SK-N-SH treated with all-trans-retinoic acid at 6 μM for 48 hours (cell line): Measurements from ENCODE around the gene IPPK.

Experiments
- ATAC-seq: fragments of 200-7000 bp; cut with Tn5 transposase; 3 replicates; pipeline ENCODE4 v1.9.1; 2020; ENCODE audit warnings: mild to moderate bottlenecking, moderate library complexity
- ARNTL ChIP-seq: fragments of 450-650 bp; formaldehyde crosslinking; IDR thresholded peaks from 2 replicates; pipeline ENCODE4 v1.5.0; 2020; ENCODE audit warnings: low read depth, mild to moderate bottlenecking, moderate library complexity, borderline replicate concordance
- BACH2 ChIP-seq: fragments of 250-450 bp; sonication (Bioruptor Pico); IDR thresholded peaks from 2 replicates; pipeline ENCODE4 v1.9.0; 2021; ENCODE audit warnings: mild to moderate bottlenecking, borderline replicate concordance
- CREB5 ChIP-seq: fragments of 250-450 bp; sonication (Bioruptor Pico); IDR thresholded peaks from 2 replicates; pipeline ENCODE4 v1.5.1; 2020; ENCODE audit warnings: low read depth, mild to moderate bottlenecking, moderate library complexity
- CSDC2 ChIP-seq: fragments of 250-450 bp; sonication (Bioruptor Pico); IDR thresholded peaks from 2 replicates; pipeline ENCODE4 v1.5.0; 2020; ENCODE audit warnings: mild to moderate bottlenecking, moderate library complexity
- ESRRG ChIP-seq: fragments of 250-450 bp; sonication (Bioruptor Pico); IDR thresholded peaks from 2 replicates; pipeline ENCODE4 v1.6.1; 2021; ENCODE audit warnings: mild to moderate bottlenecking
- GLIS3 ChIP-seq: fragments of 250-450 bp; sonication (Bioruptor Pico); IDR thresholded peaks from 2 replicates; pipeline ENCODE4 v1.5.0; 2020; ENCODE audit warnings: mild to moderate bottlenecking, moderate library complexity
- OSR1 ChIP-seq: fragments of 250-450 bp; sonication (Bioruptor Pico); IDR thresholded peaks from 2 replicates; pipeline ENCODE4 v1.8.0; 2022; ENCODE audit warnings: moderate library complexity, mild to moderate bottlenecking, inconsistent platforms
- RARB ChIP-seq: fragments of 250-450 bp; sonication (Bioruptor Pico); IDR thresholded peaks from 2 replicates; pipeline ENCODE4 v1.8.0; 2021; ENCODE audit warnings: mild to moderate bottlenecking, moderate library complexity
- SNAI2 ChIP-seq: fragments of 250-450 bp; sonication (Bioruptor Pico); IDR thresholded peaks from 2 replicates; pipeline ENCODE4 v1.5.0; 2020; ENCODE audit warnings: mild to moderate bottlenecking, moderate library complexity
- TCF4 ChIP-seq: fragments of 250-450 bp; sonication (Bioruptor Pico); IDR thresholded peaks from 2 replicates; pipeline ENCODE4 v1.8.0; 2021; ENCODE audit warnings: mild to moderate bottlenecking, moderate library complexity, borderline replicate concordance
- ZC3H10 ChIP-seq: fragments of 250-450 bp; sonication (Bioruptor Pico); IDR thresholded peaks from 2 replicates; pipeline ENCODE4 v1.5.1; 2021; ENCODE audit warnings: mild to moderate bottlenecking, moderate library complexity
- ZFP3 ChIP-seq: fragments of 250-450 bp; sonication (Bioruptor Pico); IDR thresholded peaks from 2 replicates; pipeline ENCODE4 v1.5.0; 2020; ENCODE audit warnings: mild to moderate bottlenecking, moderate library complexity
- ZNF565 ChIP-seq: fragments of 450-650 bp; formaldehyde crosslinking; conservative IDR thresholded peaks from 2 replicates; pipeline ENCODE4 v1.5.0; 2020; ENCODE audit warnings: low read depth, mild to moderate bottlenecking, moderate library complexity
- ZNF70 ChIP-seq: fragments of 450-650 bp; formaldehyde crosslinking; IDR thresholded peaks from 2 replicates; pipeline ENCODE4 v1.5.0; 2020; ENCODE audit warnings: mild to moderate bottlenecking, moderate library complexity
- ZNF8 ChIP-seq: fragments of 450-650 bp; formaldehyde crosslinking; IDR thresholded peaks from 2 replicates; pipeline ENCODE4 v1.5.0; 2020; ENCODE audit warnings: mild to moderate bottlenecking, moderate library complexity
- TF ChIP-seq, protein P1 (sequence below): fragments of 250-450 bp; sonication (Bioruptor Pico); IDR thresholded peaks from 2 replicates; pipeline ENCODE4 v1.8.0; 2021; ENCODE audit warnings: low read depth, mild to moderate bottlenecking, moderate library complexity, borderline replicate concordance
- TF ChIP-seq, protein P2 (sequence below): fragments of 250-450 bp; sonication (Bioruptor Pico); IDR thresholded peaks from 2 replicates; pipeline ENCODE4 v1.8.0; 2020; ENCODE audit warnings: mild to moderate bottlenecking, moderate library complexity, borderline replicate concordance

Gene IPPK

GRCh38 chr9:92655366-92655765 is 14.6 kb downstream of the IPPK start:
- no peak for TF ChIP-seq CREB5 (CRISPR knock-in tag)
- no peak for TF ChIP-seq BACH2 (CRISPR knock-in tag)
- TF ChIP-seq TCF4 (CRISPR knock-in tag), result no peak
- TF ChIP-seq RARB (CRISPR knock-in tag), result no peak
- no peak for TF ChIP-seq SNAI2 (CRISPR knock-in tag)
- TF ChIP-seq ZNF565 (CRISPR knock-in tag), result no peak
- TF ChIP-seq GLIS3 (CRISPR knock-in tag), result no peak
- TF ChIP-seq, protein P1, sequence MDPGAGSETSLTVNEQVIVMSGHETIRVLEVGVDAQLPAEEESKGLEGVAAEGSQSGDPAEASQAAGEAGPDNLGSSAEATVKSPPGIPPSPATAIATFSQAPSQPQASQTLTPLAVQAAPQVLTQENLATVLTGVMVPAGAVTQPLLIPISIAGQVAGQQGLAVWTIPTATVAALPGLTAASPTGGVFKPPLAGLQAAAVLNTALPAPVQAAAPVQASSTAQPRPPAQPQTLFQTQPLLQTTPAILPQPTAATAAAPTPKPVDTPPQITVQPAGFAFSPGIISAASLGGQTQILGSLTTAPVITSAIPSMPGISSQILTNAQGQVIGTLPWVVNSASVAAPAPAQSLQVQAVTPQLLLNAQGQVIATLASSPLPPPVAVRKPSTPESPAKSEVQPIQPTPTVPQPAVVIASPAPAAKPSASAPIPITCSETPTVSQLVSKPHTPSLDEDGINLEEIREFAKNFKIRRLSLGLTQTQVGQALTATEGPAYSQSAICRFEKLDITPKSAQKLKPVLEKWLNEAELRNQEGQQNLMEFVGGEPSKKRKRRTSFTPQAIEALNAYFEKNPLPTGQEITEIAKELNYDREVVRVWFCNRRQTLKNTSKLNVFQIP (CRISPR knock-in tag), result no peak
- TF ChIP-seq ZC3H10 (CRISPR knock-in tag), result no peak

DNA sequence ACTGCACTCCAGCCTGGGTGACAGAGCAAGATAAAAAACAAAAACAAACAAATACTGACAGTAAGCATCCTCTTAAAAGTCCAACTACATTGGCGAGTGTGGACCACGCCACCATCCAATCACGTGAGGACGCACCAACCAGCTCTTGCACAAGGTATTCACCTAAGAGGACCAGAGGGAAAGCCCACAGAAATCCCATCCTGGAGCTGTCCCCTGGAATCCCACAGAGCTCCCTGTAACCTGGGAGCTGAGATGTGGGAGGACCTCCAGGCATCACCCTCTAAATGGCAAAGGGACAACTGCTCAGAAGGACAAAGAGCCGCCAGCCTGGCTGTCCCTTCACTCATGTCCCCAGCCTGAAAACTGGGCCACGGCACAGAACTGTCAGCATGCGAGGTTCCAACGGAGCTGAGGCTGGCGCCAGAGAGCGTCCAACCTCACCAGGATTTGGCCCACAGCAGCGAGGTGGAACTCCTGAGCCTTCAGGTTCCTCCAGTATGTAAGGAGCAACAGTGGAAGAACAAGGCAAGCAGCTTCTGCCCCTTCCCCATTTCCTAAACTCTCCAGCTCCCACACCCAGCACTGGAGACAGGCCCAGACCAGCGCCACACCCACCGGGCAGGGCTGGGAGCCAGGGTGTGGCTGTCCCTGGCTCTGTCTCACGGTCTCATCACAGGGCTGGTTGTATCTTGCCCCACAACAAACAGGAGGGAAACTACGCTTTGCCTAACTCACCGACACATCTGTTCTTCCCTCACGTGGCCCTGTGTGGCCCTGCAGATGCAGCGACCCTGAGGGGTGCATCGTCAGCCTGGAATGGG is 15.2 kb downstream of the IPPK start:
- ATAC-seq, result no peak
- TF ChIP-seq, protein P1 (CRISPR knock-in tag), result no peak
- TF ChIP-seq ESRRG (CRISPR knock-in tag) (no peak), OSR1 (CRISPR knock-in tag) (no peak), ZNF8 (CRISPR knock-in tag) (no peak), ZNF70 (CRISPR knock-in tag) (no peak), GLIS3 (CRISPR knock-in tag) (no peak), CSDC2 (CRISPR knock-in tag) (no peak), ZFP3 (no peak), ARNTL (CRISPR knock-in tag) (no peak), ZNF565 (CRISPR knock-in tag) (no peak), RARB (CRISPR knock-in tag) (no peak), ZC3H10 (CRISPR knock-in tag) (no peak), BACH2 (CRISPR knock-in tag) (no peak)
- TF ChIP-seq, protein P2, sequence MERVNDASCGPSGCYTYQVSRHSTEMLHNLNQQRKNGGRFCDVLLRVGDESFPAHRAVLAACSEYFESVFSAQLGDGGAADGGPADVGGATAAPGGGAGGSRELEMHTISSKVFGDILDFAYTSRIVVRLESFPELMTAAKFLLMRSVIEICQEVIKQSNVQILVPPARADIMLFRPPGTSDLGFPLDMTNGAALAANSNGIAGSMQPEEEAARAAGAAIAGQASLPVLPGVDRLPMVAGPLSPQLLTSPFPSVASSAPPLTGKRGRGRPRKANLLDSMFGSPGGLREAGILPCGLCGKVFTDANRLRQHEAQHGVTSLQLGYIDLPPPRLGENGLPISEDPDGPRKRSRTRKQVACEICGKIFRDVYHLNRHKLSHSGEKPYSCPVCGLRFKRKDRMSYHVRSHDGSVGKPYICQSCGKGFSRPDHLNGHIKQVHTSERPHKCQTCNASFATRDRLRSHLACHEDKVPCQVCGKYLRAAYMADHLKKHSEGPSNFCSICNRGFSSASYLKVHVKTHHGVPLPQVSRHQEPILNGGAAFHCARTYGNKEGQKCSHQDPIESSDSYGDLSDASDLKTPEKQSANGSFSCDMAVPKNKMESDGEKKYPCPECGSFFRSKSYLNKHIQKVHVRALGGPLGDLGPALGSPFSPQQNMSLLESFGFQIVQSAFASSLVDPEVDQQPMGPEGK (CRISPR knock-in tag), result no peak
- TF ChIP-seq, all 23 proteins: peak for 0

More at GRCh38 chr9:92655366-92655765, 14.6 kb downstream of the IPPK start:
- ATAC-seq, result no peak

GRCh38 chr9:92652461-92652860 is 17.5 kb downstream of the IPPK start:
- no peak for ATAC-seq

GRCh38 chr9:92650839-92651621 is 18.9 kb downstream of the IPPK start:
- TF ChIP-seq ZNF8 (CRISPR knock-in tag) (no peak), ZNF70 (CRISPR knock-in tag) (peak; percentile 56; the same call in 1 of the 2 replicates), TCF4 (CRISPR knock-in tag) (peak; percentile 66; the same call in 1 of the 2 replicates)
- ATAC-seq, result peak; percentile 68

More at GRCh38 chr9:92652461-92652860, 17.5 kb downstream of the IPPK start:
- TF ChIP-seq SNAI2 (CRISPR knock-in tag), result no peak
- TF ChIP-seq ZC3H10 (CRISPR knock-in tag), result no peak
